Measurements from ENCODE around the gene PSIP1. TPM values are rescaled to one million over a fixed set of nuclear protein-coding genes. Genes with fewer than 3 reads are reported as not detected.

Gene PSIP1
- total RNA-seq (2022; extraction: Qiagen RNA extraction; ENCODE audit: low read depth) = 48.3 to 69.0 TPM (median 61.8 TPM) in 5 replicates

GRCh38 chr9:15510789-15511575 is at the start of gene PSIP1:
Gene PSIP1, minus strand, starts transcription at chr9:15510970. Its CDS starts 782 bp downstream, at chr9:15510188.

DNA sequence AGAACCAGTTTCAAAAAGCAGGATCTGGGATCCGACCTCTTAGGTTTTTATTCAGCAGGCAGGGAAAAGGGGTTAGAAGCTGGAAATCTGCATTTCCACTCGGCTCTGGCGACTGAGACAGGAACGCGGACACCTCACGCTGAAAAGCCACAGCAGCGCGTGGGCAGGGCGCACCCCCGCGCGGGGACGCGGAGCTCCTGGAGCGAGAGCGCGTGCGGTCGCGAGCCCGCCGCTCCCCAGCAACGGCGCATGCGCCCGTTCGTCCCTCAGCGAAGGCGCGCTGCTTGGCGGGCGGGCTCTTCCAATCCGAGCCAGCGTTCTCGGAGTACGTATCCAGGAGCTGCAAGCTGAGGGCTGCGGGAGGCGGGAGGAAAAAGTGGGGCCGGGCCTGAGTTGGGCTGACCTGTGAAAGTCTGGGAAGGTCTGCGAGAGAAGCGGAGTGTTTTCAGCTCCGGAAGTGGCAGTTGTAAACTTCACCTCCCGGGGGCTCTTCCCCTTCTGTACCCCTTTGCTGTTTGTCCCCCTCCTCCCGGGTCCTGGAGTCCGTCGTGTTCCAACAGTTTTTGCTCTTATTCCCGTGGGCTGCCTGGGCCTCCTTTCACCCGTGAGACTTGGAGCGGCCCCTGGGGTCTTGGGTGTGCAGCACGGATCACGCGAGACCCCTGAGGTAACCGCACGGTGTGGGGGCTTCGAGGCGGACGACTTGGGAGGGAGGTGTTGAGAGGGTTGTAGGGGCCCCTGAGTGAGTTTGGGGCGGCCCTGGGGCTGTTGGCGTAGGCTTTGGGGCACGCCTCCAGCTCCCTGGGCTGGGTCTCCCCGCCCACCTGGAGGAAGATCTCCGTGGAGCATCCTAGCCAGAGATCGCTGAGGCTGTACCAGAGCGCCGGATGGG is 42.1 kb upstream of the PSIP1 start, which contains the start of gene CCDC171:
TSS of gene CCDC171 (plus strand) at position 408 of the 892 bp plus-strand sequence. CDS start 11,046 bp downstream, outside the sequence.

GRCh38 chr9:15422372-15423230 is 88.2 kb downstream of the PSIP1 start, which contains the start of gene SNAPC3:
Gene SNAPC3, plus strand, starts transcription at chr9:15422876. Its CDS starts 4 bp downstream, at chr9:15422880.

Other genes with a start within 250 kb of the PSIP1 start
- 0.57 to 1.2 TPM (median 0.99 TPM) in 5 replicates for gene TTC39B, start 203.8 kb downstream of the PSIP1 start, total RNA-seq (2022; extraction: Qiagen RNA extraction; ENCODE audit: low read depth)
- 13.5 to 21.2 TPM (median 20.9 TPM) in 5 replicates for gene SNAPC3, start 88.1 kb downstream of the PSIP1 start, total RNA-seq (2022; extraction: Qiagen RNA extraction; ENCODE audit: low read depth)
- 0.31 to 0.49 TPM (median 0.40 TPM) in 5 replicates for gene CCDC171, start 42.1 kb upstream of the PSIP1 start, total RNA-seq (2022; extraction: Qiagen RNA extraction; ENCODE audit: low read depth)

All from A549 treated with DMSO at 1 μM for 4 hours (cell line).